Pons (tissue), 1 donor: Measurements from ENCODE around the gene KIF23.

Experiments
- DNase-seq: peaks from one replicate; pipeline ENCODE4 v3.0.0-alpha.2; 2016; ENCODE audit warnings: low spot score

KIF23 gene

GRCh38 chr15:69394556-69395282 lies 19.4 kb upstream of the KIF23 start:
- peak; percentile 61 for DNase-seq

GRCh38 chr15:69395460-69395859 lies 18.7 kb upstream of the KIF23 start:
- DNase-seq: no peak

- DNase-seq: no peak
Observed at GRCh38 chr15:69395991-69396390, 18.2 kb upstream of the KIF23 start.

GRCh38 chr15:69398491-69398891 lies 15.7 kb upstream of the KIF23 start:
- DNase-seq: no peak

- DNase-seq: no peak
Observed at GRCh38 chr15:69400850-69401249, 13.3 kb upstream of the KIF23 start.

GRCh38 chr15:69402816-69403215 lies 11.3 kb upstream of the KIF23 start:
- DNase-seq: no peak

- DNase-seq: no peak
Observed at GRCh38 chr15:69403594-69403993, 10.6 kb upstream of the KIF23 start.

- no peak for DNase-seq
Observed at GRCh38 chr15:69405110-69405509, 9.0 kb upstream of the KIF23 start.

- no peak for DNase-seq
Observed at GRCh38 chr15:69407719-69408400, 6.3 kb upstream of the KIF23 start.

GRCh38 chr15:69408841-69409240 lies 5.3 kb upstream of the KIF23 start:
- DNase-seq: no peak

GRCh38 chr15:69410248-69410874 lies 3.8 kb upstream of the KIF23 start:
- DNase-seq: peak; percentile 33

- DNase-seq: no peak
Observed at GRCh38 chr15:69412274-69412673, 1.9 kb upstream of the KIF23 start.

GRCh38 chr15:69412701-69413100 lies 1.4 kb upstream of the KIF23 start:
- DNase-seq: no peak

GRCh38 chr15:69414701-69415167 lies 585 bp downstream of the KIF23 start:
- no peak for DNase-seq

GRCh38 chr15:69415381-69415780 lies 1.2 kb downstream of the KIF23 start:
- DNase-seq: no peak

- DNase-seq: no peak
Observed at GRCh38 chr15:69417581-69417980, 3.4 kb downstream of the KIF23 start.

GRCh38 chr15:69421498-69421897 lies 7.3 kb downstream of the KIF23 start:
- no peak for DNase-seq

- no peak for DNase-seq
Observed at GRCh38 chr15:69422336-69422895, 8.3 kb downstream of the KIF23 start.

GRCh38 chr15:69424001-69424400 lies 9.9 kb downstream of the KIF23 start:
- DNase-seq: no peak

- no peak for DNase-seq
Observed at GRCh38 chr15:69424748-69425413, 10.7 kb downstream of the KIF23 start.

GRCh38 chr15:69433831-69434230 lies 19.7 kb downstream of the KIF23 start:
- DNase-seq: no peak

- DNase-seq: no peak
Observed at GRCh38 chr15:69434238-69434637, 20.1 kb downstream of the KIF23 start.
